ENCODE measurements around the gene CD200.

GRCh38 chr3:112293368-112294321 is 39.3 kb upstream of the CD200 start, which contains the start of gene SLC9C1:
- TF ChIP-seq GATA3 (IDR thresholded peaks at IDR 0.05; ENCODE audit: low read depth, low read length), result no peak
- TF ChIP-seq GATA2 (IDR thresholded peaks at IDR 0.05; ENCODE audit: low read depth, low read length), result no peak
